Kidney (tissue), 14 donors: ENCODE measurements around the gene HSPA1A. TPM values are rescaled to one million over a fixed set of nuclear protein-coding genes. Genes with fewer than 3 reads are reported as not detected.

Experiments
- DNase-seq, 5 donors: peaks; one replicate each; pipeline ENCODE4 v3.0.0-alpha.2; 2013 to 2020
- FAIRE-seq: peaks from 2 replicates; lab custom pipeline; 2012; peaks lifted over from hg19 to GRCh38; lab: Jason Lieb, UNC
- H3K27ac ChIP-seq, 2 donors: one replicate each; pipeline ENCODE4 v1.7.0; 2013; ENCODE audit warnings: low read depth in 2 of 2, low read length in 2 of 2, inconsistent platforms in 1 of 2
- H3K27me3 ChIP-seq: one replicate; pipeline ENCODE4 v1.7.1; 2013; ENCODE audit warnings: low read length, inconsistent platforms; ENCODE audit not compliant: control insufficient read depth, insufficient read depth
- H3K36me3 ChIP-seq, 3 donors: one replicate each; pipeline versions ENCODE4 v1.7.0 to v1.7.1; 2013; ENCODE audit warnings: low read length in 3 of 3, control low read depth in 1 of 3, inconsistent platforms in 1 of 3; ENCODE audit not compliant: insufficient read depth in 3 of 3, control insufficient read depth in 2 of 3
- H3K4me1 ChIP-seq, 3 donors: one replicate each; pipeline versions ENCODE4 v1.7.0 to v1.7.1; 2013; ENCODE audit warnings: low read length in 3 of 3, inconsistent platforms in 1 of 3, low read depth in 1 of 3; ENCODE audit not compliant: control insufficient read depth in 2 of 3, insufficient read depth in 2 of 3
- H3K4me3 ChIP-seq, 3 donors: one replicate each; pipeline versions ENCODE4 v1.7.0 to v1.8.1; 2013; ENCODE audit warnings: low read length in 3 of 3, control low read depth in 1 of 3, inconsistent platforms in 1 of 3
- H3K9ac ChIP-seq, 3 donors: one replicate each; pipeline versions ENCODE4 v1.7.0 to v1.7.1; 2013; ENCODE audit warnings: low read length in 3 of 3, control low read depth in 1 of 3, inconsistent platforms in 1 of 3
- H3K9me3 ChIP-seq, 3 donors: one replicate each; pipeline versions ENCODE4 v1.7.0 to v1.7.1; 2013; ENCODE audit warnings: low read length in 3 of 3, control low read depth in 1 of 3, inconsistent platforms in 1 of 3; ENCODE audit not compliant: control insufficient read depth in 2 of 3, insufficient read depth in 1 of 3
- intact Hi-C: fragments of 100-400 bp; cut with DNase I; formaldehyde crosslinking; loops from one replicate; pipeline ENCODE4 v1.11.1; 2022
- polyA plus RNA-seq: library from polyadenylated mRNA; stranded (reverse); fragments of 350-450 nt; fragmentation: Illumina TruSeq; extraction: RNeasy Lipid Tissue Mini Kit (QIAGEN cat#74804); gene quantifications from one replicate; pipeline ENCODE4 v1.2.3, GENCODE V29; 2014; ENCODE audit warnings: low read depth, low replicate concordance; ENCODE audit not compliant: insufficient read depth
- total RNA-seq: library from RNA; stranded (reverse); fragmentation: NEBNext Ultra II Directional; extraction: Animal tissue kit (Norgen Biotek cat#: 25700); gene quantifications from one replicate; pipeline ENCODE4 v1.2.1, GENCODE V29; 2021
- TF ChIP-seq, protein P1 (sequence below): IDR thresholded peaks from 3 replicates; pipeline ENCODE4 v1.5.1; 2012; ENCODE audit warnings: mild to moderate bottlenecking, moderate library complexity, borderline replicate concordance; ENCODE audit not compliant: insufficient read depth; ENCODE audit errors: extremely low read depth
- donor health status: control.
- donor health status: control.
- donor health status: control.
- donor health status: control.
- donor health status: control.
- donor health status: DM: yes; HTN: yes; CAD: no.
- donor health status: Normal renal cell carcinoma (clear cell type).

Gene HSPA1A
- total and polyA plus RNA-seq, 2 donors from 2014 or later = 133 to 209 TPM

DNA sequence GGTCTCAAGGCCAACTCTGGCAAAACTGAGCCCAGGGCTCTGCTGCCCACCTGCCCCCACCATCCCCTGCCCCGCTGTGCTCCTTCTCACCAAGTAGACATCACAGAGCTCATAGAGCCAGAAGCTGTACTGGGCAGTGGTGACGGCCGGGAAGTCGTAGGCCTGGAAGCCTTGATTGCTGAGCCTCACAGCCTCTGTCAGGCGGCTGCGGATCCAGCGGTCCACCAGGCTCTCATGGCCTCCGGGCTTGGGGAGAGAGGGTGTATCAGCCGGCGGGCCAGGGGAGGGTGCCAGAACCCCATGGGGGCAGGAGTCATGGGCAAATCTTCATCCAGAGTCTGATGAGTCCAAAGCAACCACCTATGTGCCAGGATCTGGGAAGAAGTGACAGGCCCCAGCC, 35.4 kb upstream of the HSPA1A start:
- H3K27me3 ChIP-seq = no peaks in the 10 kb centered on the region
- no peak for FAIRE-seq
- DNase-seq = no peak
- no peak overlapping the region for H3K4me3 ChIP-seq
- intact Hi-C loops = no loop called here
- peaks cover 0 to 15% (median 13%) of the 10 kb centered on the region in 3 donors for H3K36me3 ChIP-seq
- H3K9me3 ChIP-seq = no peaks in the 10 kb centered on the region
- peaks cover 0 to 17% (median 0%) of the 10 kb centered on the region in 3 donors for H3K4me1 ChIP-seq
- H3K27ac ChIP-seq = no peak overlapping the region
- TF ChIP-seq, protein P1, sequence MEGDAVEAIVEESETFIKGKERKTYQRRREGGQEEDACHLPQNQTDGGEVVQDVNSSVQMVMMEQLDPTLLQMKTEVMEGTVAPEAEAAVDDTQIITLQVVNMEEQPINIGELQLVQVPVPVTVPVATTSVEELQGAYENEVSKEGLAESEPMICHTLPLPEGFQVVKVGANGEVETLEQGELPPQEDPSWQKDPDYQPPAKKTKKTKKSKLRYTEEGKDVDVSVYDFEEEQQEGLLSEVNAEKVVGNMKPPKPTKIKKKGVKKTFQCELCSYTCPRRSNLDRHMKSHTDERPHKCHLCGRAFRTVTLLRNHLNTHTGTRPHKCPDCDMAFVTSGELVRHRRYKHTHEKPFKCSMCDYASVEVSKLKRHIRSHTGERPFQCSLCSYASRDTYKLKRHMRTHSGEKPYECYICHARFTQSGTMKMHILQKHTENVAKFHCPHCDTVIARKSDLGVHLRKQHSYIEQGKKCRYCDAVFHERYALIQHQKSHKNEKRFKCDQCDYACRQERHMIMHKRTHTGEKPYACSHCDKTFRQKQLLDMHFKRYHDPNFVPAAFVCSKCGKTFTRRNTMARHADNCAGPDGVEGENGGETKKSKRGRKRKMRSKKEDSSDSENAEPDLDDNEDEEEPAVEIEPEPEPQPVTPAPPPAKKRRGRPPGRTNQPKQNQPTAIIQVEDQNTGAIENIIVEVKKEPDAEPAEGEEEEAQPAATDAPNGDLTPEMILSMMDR = no peak
- H3K9ac ChIP-seq = no peak overlapping the region

DNA sequence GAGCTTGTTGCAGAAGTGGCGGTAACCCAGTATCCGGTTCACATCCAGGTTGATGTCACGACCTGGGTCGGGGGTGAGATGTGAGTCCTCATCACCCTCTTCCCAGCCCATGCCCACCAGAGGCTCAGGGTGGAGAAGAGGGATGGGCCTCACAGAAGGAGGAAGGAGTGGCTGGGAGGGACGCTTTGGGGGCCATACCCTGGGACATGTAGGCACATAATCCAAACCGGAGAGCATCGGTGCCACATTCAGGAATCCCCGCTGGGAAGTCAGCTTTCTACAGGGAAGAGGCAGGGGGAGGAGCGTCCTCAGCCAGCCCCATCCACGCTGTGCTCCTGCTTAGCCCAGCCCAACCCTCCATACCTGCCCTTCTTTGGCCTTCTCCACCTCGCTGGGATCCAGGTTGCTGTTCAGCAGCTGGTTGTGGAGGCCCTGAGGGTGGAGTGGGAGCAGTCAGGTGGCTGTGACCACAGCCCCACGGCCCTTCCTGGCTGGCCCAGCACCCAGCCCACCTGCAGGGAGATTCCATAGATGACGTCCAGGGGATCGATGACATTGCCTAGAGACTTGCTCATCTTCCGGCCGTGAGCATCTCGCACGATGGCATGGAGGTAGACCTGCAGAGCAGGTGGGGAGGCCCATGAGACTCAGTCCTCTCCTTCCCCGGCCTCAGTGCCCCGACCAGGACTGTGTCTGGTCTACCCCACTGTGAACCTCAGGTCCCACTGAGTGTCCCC, 34.7 kb upstream of the HSPA1A start:
- FAIRE-seq (no peak), DNase-seq (peak in 1 of 5 donors; percentile 60)
- Histone ChIP-seq H3K4me3 (no peak overlapping the region), H3K27ac (no peak overlapping the region), H3K9ac (no peak overlapping the region), H3K27me3 (no peaks in the 10 kb centered on the region), H3K4me1 (peaks cover 0 to 14% (median 0%) of the 10 kb centered on the region in 3 donors), H3K36me3 (peaks cover 0 to 18% (median 18%) of the 10 kb centered on the region in 3 donors), H3K9me3 (no peaks in the 10 kb centered on the region)
- TF ChIP-seq, protein P1 = no peak
- intact Hi-C loops = no loop called here

DNA sequence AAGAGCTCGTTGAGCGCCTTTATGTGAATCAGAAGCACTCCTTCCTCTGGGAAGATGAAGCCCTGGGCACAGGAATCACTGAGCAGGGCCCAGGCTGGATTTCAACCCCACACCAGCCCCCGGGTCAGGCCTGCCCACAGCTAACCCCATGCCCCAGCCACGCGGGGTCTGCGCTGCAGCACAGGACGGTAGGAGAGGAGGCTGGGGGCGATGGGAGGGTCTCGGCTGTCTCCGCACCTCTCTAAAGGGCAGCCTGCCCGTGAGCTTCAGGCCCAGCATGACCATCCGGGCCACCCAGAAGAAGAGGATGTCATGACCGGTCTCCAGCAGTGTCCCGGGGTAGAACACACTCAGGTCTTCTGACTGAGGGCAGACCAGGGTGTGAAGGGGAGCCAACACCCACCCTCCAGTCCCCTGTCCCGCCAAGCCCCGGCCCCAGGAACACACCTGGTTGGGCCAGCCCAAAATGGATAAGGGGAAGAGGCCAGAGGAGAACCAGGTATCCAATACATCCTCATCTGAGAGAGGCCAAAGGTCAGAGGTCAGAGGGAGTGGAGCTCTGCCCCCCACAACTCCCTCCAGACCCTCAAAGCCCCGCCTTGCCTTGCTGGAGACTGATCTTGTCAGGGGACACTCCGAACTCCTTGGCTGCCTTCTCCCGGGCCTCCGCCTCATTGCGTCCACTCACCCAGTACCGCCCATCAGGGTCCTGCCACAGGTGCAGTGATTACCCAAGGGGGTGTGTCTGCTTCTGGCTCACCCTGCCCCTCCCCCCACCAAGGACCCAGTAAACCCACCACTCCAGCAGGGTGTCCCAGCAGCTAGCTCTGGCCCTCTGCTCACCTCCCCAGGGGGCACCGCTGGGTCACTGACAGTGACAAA, 33.9 kb upstream of the HSPA1A start:
- TF ChIP-seq, protein P1 = no peak
- Histone ChIP-seq H3K9me3 (no peaks in the 10 kb centered on the region), H3K4me3 (no peak overlapping the region), H3K9ac (no peak overlapping the region), H3K27ac (no peak overlapping the region), H3K4me1 (peaks cover 0 to 6% (median 0%) of the 10 kb centered on the region in 3 donors), H3K27me3 (no peaks in the 10 kb centered on the region), H3K36me3 (peaks cover 0 to 18% (median 18%) of the 10 kb centered on the region in 3 donors)
- intact Hi-C loops = no loop called here
- FAIRE-seq (no peak), DNase-seq (peak in 1 of 5 donors; percentile 75)
